ENCODE measurements around the gene PLSCR5.

Gene PLSCR5

GRCh38 chr3:146598535-146598934, 6.6 kb downstream of the PLSCR5 start:
- H3K36me3 ChIP-seq (ENCODE audit: control insufficient read depth, insufficient read depth, low read length) = no peaks in the 10 kb centered on the region
- no peak overlapping the region for H3K4me3 ChIP-seq (replicated peaks; ENCODE audit: low read depth, low read length)
- H3K27me3 ChIP-seq (replicated peaks; ENCODE audit: control insufficient read depth, insufficient read depth, low read length) = no peaks in the 10 kb centered on the region
- no peak for TF ChIP-seq CTCF (IDR thresholded peaks at IDR 0.05; ENCODE audit: insufficient read depth, low read length, poor library complexity, severe bottlenecking)
- DNase-seq (ENCODE audit: extremely low read depth, insufficient read length) = no peak

DNA sequence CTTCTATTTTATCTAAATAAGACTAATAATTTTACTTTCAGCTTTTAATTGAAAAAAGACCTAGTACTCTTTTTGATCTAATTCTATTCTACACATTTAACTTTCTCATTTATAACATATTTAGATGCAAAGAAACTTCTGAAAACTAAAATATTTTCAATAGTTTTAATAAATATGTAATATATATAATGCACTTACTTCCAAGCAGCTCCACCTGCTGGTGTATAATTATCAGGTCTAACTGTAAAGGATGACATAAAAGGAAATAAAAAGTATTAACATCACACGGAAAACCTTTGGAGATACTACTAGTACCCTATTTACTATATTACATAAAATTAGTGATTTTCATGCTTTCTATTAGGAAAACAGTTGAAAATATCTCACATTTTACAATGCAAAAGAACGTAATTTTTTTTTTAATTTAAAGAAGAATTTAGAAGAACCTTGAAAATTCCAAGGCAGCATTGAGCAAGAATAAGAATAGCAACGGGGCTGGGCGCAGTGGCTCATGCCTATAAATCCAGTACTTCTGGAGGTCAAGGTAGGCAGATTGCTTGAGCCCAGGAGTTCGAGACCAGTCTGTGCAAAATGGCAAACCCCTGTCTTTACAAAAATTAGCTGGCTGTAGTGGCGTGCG, 10.2 kb downstream of the PLSCR5 start:
- Histone ChIP-seq H3K4me3 (replicated peaks; ENCODE audit: low read depth, low read length) (no peak overlapping the region), H3K36me3 (ENCODE audit: control insufficient read depth, insufficient read depth, low read length) (no peaks in the 10 kb centered on the region), H3K27me3 (replicated peaks; ENCODE audit: control insufficient read depth, insufficient read depth, low read length) (no peaks in the 10 kb centered on the region)
- DNase-seq (ENCODE audit: extremely low read depth, insufficient read length) = no peak
- peak; percentile 24 for TF ChIP-seq CTCF (IDR thresholded peaks at IDR 0.05; ENCODE audit: insufficient read depth, low read length, poor library complexity, severe bottlenecking)

GRCh38 chr3:146593776-146594175, 11.4 kb downstream of the PLSCR5 start:
- Histone ChIP-seq H3K27me3 (replicated peaks; ENCODE audit: control insufficient read depth, insufficient read depth, low read length) (no peaks in the 10 kb centered on the region), H3K4me3 (replicated peaks; ENCODE audit: low read depth, low read length) (no peak overlapping the region), H3K36me3 (ENCODE audit: control insufficient read depth, insufficient read depth, low read length) (no peaks in the 10 kb centered on the region)
- DNase-seq (ENCODE audit: extremely low read depth, insufficient read length) = no peak
- TF ChIP-seq CTCF (IDR thresholded peaks at IDR 0.05; ENCODE audit: insufficient read depth, low read length, poor library complexity, severe bottlenecking) = no peak

DNA sequence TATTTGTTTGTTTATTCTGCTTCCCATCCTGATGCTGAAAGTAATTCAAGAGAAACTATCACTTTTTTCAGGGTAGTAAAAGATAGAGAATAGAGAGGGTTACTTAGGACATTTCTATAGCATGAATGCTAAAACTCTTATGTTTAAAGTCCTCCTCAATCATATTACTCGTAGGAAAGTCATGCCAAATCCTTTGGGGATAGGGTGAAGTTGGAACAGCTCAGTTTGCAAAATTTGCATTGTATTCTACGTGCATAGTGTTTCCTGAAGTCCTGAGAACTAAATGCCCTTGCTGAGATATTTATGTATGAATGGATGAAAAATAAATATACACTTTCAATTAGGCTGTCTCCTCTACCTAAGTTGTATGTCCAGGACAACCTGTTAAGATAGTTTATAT, 14.6 kb downstream of the PLSCR5 start:
- DNase-seq (ENCODE audit: extremely low read depth, insufficient read length) = no peak
- TF ChIP-seq CTCF (IDR thresholded peaks at IDR 0.05; ENCODE audit: insufficient read depth, low read length, poor library complexity, severe bottlenecking) = no peak

DNA sequence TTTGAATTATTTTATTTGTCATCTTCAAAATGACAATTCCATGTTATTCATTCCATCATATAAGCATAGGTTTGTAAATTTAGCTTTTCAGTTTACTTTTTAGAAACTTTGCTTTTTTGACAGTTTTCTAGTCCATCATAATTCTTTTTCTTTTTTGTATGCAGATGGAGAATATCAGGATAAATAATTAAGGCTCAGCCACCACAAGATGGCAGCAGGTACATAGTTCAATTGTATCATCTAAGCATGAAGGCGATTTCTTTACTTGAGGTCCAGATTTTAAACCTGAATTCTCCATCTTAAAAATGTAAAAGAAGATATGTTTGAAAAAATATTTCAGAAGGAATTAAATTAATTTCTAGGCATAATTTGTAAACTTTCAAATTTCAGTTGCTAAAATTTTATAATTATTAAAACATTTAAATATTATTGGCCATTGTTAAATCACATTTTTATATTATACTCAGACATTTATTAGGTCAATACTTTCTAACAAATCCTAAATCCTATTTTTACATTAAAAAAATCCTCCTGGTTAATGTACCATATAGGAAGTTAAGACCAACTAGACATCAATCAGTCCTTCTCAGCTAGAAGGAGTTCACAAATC, 15.1 kb downstream of the PLSCR5 start:
- Histone ChIP-seq H3K4me3 (replicated peaks; ENCODE audit: low read depth, low read length) (no peak overlapping the region), H3K27me3 (replicated peaks; ENCODE audit: control insufficient read depth, insufficient read depth, low read length) (no peaks in the 10 kb centered on the region; the same call in 1 of the 2 replicates), H3K36me3 (ENCODE audit: control insufficient read depth, insufficient read depth, low read length) (no peaks in the 10 kb centered on the region)
- peak; percentile 57 for TF ChIP-seq CTCF (IDR thresholded peaks at IDR 0.05; ENCODE audit: insufficient read depth, low read length, poor library complexity, severe bottlenecking)
- no peak for DNase-seq (ENCODE audit: extremely low read depth, insufficient read length)

More for the DNA sequence above, 14.6 kb downstream of the PLSCR5 start:
- H3K4me3 ChIP-seq (replicated peaks; ENCODE audit: low read depth, low read length) = no peak overlapping the region
- H3K36me3 ChIP-seq (ENCODE audit: control insufficient read depth, insufficient read depth, low read length) = no peaks in the 10 kb centered on the region
- H3K27me3 ChIP-seq (replicated peaks; ENCODE audit: control insufficient read depth, insufficient read depth, low read length) = no peaks in the 10 kb centered on the region; the same call in 1 of the 2 replicates
